ENCODE data around the gene CIDEA.

DNA sequence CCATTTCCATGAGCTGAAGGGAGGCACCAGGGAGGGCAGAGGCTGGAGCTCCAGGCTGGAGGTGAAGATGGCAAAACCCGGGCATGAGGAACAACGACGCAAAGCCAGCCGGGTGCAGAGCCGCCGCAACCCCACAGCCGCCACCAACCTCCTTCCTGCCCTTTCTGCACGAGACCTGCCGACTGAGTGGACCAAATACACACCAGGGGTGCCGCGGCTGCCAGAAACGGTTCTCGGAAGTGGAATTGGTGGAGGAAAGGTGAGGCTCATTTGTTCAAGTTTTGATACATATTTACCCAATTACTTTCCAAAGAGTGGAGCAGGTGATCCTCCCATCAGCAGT, 8.4 kb upstream of the CIDEA start:
- TF ChIP-seq, protein P1, sequence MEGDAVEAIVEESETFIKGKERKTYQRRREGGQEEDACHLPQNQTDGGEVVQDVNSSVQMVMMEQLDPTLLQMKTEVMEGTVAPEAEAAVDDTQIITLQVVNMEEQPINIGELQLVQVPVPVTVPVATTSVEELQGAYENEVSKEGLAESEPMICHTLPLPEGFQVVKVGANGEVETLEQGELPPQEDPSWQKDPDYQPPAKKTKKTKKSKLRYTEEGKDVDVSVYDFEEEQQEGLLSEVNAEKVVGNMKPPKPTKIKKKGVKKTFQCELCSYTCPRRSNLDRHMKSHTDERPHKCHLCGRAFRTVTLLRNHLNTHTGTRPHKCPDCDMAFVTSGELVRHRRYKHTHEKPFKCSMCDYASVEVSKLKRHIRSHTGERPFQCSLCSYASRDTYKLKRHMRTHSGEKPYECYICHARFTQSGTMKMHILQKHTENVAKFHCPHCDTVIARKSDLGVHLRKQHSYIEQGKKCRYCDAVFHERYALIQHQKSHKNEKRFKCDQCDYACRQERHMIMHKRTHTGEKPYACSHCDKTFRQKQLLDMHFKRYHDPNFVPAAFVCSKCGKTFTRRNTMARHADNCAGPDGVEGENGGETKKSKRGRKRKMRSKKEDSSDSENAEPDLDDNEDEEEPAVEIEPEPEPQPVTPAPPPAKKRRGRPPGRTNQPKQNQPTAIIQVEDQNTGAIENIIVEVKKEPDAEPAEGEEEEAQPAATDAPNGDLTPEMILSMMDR (conservative IDR thresholded peaks at IDR 0.05 in 1 of 2, IDR thresholded peaks at IDR 0.05 in 1 of 2; ENCODE audit: low read depth in 1 of 2, low read length in 2 of 2) = no peak
- no peak for TF ChIP-seq EZH2 (IDR thresholded peaks at IDR 0.05; ENCODE audit: low read length, missing control alignments)
